Right lobe of liver (tissue), 4 donors: Measurements from ENCODE around the gene CDH23.

Experiments used
- CTCF ChIP-seq, 4 donors: fragments of 200-600 bp in 3 of 4; fragments of 450-650 bp in 1 of 4; IDR thresholded peaks; one replicate each; pipeline versions ENCODE4 v1.5.1 to v1.8.0; 2016 to 2022; ENCODE audit warnings: antibody characterized with exemption in 4 of 4, mild to moderate bottlenecking in 2 of 4
- POLR2A ChIP-seq: fragments of 450-650 bp; IDR thresholded peaks from one replicate; pipeline ENCODE4 v1.6.1; 2017; ENCODE audit warnings: antibody characterized with exemption, mild to moderate bottlenecking
- donor health status: DM: no; HTN: no; CAD: no.
- donor health status: DM: no; HTN: no; CAD: no.
- donor health status: DM: no; HTN: yes; CAD: no.

GRCh38 chr10:71802715-71803488 lies 406.2 kb downstream of the CDH23 start:
- TF ChIP-seq POLR2A (no peak), CTCF (IDR thresholded peaks at IDR 0.05) (no peak)
